Measurements from ENCODE around the gene PCDHGA9.
"Not testable (repeated sequence)": the region's sequence is repeated elsewhere in the genome, so short reads cannot be mapped to it uniquely, and the experiment has no call there.

The PCDHGA9 gene

DNA sequence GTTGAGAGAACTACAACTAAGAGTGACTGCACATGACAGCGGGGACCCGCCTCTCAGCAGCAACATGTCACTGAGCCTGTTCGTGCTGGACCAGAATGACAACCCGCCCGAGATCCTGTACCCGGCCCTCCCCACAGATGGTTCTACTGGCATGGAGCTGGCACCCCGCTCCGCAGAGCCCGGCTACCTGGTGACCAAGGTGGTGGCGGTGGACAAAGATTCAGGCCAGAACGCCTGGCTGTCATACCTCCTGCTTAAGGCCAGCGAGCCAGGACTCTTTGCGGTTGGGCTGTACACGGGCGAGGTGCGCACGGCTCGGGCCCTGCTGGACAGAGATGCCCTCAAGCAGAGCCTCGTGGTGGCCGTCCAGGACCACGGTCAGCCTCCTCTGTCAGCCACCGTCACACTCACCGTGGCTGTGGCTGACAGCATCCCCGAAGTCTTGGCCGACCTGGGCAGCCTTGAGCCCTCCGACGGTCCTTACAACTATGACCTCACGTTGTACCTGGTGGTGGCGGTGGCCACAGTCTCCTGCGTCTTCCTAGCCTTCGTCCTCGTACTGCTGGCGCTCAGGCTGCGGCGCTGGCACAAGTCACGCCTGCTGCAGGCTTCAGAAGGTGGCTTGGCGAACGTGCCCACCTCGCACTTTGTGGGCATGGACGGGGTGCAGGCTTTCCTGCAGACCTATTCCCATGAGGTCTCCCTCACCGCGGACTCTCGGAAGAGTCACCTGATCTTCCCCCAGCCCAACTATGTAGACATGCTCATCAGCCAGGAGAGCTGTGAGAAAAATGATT is 17.9 kb upstream of the PCDHGA9 start:
- DNase-seq = no peak

DNA sequence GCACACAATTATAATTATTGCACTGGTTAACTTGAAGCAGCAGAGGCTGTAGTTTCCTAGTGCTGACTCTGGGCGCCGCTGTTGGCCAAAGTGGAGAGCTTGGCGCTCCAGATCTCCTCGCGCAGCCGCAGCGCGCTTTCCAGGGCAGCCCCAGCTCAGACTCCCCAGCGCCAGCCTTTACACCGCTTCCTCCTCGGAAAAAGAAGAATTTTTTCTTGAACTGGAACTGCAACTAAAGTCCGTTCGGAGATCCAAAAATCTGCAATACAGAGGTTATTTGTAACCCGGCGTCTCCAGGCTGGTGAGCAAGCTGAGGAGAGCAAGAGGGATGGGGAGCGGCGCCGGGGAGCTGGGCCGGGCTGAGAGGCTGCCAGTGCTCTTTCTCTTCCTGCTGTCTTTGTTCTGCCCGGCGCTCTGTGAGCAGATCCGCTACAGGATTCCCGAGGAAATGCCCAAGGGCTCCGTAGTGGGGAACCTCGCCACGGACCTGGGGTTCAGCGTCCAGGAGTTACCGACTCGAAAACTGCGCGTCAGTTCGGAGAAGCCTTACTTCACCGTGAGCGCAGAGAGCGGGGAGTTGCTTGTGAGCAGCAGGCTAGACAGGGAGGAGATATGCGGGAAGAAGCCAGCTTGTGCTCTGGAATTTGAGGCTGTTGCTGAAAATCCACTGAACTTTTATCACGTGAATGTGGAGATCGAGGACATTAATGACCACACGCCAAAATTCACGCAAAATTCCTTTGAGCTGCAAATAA is 14.8 kb upstream of the PCDHGA9 start, which contains the start of gene PCDHGB4:
PCDHGB4 (plus strand) TSS at position 142 of the 755 bp plus-strand sequence; CDS start at position 329, 187 bp downstream.
- DNase-seq = peak; percentile 41

DNA sequence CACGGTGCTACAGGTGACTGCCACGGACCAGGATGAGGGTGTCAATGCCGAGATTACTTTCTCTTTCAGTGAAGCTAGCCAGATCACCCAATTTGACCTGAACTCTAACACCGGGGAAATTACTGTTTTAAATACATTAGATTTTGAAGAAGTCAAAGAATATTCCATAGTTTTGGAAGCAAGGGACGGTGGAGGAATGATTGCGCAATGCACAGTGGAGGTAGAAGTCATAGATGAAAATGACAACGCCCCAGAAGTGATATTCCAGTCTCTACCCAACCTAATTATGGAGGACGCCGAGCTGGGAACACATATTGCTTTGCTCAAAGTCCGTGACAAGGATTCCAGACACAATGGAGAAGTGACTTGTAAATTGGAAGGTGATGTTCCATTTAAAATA is 13.9 kb upstream of the PCDHGA9 start:
- no peak for DNase-seq

DNA sequence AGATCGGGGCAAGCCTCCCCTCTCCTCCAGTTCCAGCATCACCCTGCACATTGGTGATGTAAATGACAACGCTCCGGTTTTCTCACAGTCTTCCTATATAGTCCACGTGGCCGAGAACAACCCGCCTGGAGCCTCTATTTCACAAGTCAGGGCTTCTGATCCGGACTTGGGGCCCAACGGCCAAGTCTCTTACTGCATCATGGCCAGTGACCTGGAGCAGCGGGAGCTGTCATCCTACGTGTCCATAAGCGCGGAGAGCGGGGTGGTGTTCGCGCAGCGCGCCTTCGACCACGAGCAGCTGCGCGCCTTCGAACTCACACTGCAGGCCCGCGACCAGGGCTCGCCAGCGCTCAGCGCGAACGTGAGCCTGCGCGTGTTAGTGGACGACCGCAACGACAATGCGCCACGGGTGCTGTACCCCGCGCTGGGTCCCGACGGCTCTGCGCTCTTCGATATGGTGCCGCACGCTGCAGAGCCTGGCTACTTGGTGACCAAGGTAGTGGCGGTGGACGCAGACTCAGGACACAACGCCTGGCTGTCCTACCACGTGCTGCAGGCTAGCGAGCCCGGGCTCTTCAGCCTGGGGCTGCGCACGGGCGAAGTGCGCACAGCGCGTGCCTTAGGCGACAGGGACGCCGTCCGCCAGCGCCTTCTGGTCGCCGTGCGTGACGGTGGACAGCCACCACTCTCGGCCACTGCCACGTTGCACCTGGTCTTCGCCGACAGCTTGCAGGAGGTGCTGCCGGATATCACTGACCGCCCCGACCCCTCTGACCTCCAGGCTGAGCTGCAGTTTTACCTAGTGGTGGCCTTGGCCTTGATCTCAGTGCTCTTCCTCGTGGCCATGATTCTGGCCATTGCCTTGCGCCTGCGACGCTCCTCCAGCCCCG is 13.2 kb upstream of the PCDHGA9 start:
- DNase-seq = no peak

DNA sequence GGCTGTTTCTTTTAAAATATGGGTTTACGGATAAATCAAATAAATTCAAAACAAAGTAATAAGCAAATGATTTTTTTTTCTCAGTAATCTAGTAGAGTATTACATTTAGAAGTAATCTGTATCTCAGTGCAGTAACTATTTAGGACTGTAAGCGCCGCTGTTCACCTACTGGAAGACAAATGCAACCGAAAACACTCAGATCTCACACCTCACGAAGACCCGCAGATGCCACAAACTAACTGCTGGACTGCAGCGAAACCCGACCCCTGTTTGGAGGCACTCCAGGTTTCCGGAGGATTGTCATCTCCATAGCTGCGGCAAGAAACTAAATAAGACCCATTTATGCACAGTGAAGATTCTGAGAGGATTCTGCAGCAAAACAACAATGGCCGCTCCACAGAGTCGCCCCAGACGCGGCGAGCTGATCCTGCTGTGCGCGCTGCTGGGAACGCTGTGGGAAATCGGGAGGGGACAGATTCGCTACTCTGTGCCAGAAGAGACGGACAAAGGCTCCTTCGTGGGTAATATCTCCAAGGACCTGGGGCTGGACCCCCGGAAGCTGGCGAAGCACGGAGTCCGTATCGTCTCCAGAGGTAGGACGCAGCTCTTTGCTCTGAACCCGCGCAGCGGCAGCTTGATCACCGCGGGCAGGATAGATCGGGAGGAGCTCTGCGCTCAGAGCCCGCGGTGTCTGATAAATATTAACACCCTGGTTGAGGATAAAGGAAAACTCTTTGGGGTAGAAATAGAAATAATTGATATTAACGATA is 10.0 kb upstream of the PCDHGA9 start, which contains the start of gene PCDHGA8:
PCDHGA8 (plus strand) TSS at position 205 of the 770 bp plus-strand sequence; CDS start at position 386, 181 bp downstream.
- no peak for DNase-seq

DNA sequence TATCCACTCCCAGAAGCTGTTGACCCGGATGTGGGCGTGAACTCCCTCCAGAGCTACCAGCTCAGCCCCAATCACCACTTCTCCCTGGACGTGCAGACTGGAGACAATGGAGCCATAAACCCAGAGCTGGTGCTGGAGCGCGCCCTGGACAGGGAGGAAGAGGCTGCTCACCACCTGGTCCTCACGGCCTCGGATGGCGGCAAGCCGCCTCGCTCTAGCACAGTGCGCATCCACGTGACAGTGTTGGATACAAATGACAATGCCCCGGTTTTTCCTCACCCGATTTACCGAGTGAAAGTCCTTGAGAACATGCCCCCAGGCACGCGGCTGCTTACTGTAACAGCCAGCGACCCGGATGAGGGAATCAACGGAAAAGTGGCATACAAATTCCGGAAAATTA is 9.3 kb upstream of the PCDHGA9 start:
- DNase-seq = no peak

DNA sequence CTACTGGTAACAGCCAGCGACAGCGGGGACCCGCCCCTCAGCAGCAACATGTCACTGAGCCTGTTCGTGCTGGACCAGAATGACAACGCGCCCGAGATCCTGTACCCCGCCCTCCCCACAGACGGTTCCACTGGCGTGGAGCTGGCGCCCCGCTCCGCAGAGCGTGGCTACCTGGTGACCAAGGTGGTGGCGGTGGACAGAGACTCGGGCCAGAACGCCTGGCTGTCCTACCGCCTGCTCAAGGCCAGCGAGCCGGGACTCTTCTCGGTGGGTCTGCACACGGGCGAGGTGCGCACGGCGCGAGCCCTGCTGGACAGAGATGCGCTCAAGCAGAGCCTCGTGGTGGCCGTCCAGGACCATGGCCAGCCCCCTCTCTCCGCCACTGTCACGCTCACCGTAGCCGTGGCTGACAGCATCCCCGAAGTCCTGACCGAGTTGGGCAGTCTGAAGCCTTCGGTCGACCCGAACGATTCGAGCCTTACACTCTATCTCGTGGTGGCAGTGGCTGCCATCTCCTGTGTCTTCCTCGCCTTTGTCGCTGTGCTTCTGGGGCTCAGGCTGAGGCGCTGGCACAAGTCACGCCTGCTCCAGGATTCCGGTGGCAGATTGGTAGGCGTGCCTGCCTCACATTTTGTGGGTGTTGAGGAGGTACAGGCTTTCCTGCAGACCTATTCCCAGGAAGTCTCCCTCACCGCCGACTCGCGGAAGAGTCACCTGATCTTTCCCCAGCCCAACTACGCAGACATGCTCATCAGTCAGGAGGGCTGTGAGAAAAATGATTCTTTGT is 8.0 kb upstream of the PCDHGA9 start:
- not testable (repeated sequence) for DNase-seq

DNA sequence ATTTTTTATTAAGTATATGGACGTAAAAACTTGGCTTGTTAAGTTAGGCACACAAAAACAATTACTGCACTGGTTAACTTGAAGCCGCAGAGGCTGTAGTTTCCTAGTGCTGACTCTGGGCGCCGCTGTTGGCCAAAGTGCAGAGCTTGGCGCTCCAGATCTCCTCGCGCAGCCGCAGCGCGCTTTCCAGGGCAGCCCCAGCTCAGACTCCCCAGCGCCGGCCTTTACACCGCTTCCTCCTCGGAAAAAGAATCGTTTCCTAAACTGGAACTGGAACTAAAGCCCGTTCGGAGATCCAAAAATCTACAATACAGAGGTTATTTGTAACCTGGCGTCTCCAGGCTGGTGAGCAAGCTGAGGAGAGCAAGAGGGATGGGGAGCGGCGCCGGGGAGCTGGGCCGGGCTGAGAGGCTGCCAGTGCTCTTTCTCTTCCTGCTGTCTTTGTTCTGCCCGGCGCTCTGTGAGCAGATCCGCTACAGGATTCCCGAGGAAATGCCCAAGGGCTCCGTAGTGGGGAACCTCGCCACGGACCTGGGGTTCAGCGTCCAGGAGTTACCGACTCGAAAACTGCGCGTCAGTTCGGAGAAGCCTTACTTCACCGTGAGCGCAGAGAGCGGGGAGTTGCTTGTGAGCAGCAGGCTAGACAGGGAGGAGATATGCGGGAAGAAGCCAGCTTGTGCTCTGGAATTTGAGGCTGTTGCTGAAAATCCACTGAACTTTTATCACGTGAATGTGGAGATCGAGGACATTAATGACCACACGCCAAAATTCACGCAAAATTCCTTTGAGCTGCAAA is 4.6 kb upstream of the PCDHGA9 start, which contains the start of gene PCDHGB5:
PCDHGB5 (plus strand) TSS at position 192 of the 796 bp plus-strand sequence; CDS start at position 373, 181 bp downstream.
- peak; percentile 52 for DNase-seq

DNA sequence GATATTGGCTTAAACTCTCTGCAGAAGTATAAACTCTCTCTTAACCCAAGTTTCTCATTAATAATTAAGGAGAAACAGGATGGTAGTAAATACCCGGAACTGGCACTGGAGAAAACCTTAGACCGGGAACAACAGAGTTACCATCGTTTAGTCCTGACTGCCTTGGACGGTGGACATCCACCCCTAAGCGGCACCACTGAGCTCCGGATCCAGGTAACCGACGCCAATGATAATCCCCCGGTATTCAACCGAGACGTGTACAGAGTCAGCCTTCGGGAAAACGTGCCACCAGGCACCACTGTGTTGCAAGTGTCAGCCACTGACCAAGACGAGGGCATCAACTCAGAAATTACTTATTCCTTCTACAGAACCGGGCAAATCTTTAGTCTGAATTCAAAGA is 4.0 kb upstream of the PCDHGA9 start:
- DNase-seq = no peak

DNA sequence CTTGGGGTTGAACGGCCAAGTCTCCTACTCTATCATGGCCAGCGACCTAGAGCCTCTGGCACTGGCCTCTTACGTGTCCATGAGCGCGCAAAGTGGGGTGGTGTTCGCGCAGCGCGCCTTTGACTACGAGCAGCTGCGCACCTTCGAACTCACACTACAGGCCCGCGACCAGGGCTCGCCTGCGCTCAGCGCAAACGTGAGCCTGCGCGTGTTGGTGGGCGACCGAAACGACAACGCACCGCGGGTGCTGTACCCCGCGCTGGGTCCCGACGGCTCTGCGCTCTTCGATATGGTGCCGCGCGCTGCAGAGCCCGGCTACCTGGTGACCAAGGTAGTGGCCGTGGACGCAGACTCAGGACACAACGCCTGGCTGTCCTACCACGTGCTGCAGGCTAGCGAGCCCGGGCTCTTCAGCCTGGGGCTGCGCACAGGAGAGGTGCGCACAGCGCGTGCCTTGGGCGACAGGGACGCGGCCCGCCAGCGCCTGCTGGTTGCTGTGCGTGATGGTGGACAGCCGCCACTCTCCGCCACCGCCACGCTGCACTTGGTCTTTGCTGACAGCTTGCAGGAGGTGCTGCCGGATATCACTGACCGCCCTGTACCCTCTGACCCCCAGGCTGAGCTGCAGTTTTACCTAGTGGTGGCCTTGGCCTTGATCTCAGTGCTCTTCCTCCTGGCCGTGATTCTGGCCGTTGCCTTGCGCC is 2.9 kb upstream of the PCDHGA9 start:
- DNase-seq = no peak

DNA sequence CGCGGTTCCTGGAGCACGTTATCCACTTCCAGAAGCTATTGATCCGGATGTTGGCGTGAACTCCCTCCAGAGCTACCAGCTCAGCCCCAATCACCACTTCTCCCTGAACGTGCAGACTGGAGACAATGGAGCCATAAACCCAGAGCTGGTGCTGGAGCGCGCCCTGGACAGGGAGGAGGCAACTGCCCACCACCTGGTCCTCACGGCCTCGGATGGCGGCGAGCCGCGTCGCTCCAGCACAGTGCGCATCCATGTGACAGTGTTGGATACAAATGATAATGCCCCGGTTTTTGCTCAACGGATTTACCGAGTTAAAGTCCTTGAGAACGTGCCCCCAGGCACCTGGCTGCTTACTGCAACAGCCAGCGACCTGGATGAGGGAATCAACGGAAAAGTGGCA is 809 bp downstream of the PCDHGA9 start:
- no peak for DNase-seq

DNA sequence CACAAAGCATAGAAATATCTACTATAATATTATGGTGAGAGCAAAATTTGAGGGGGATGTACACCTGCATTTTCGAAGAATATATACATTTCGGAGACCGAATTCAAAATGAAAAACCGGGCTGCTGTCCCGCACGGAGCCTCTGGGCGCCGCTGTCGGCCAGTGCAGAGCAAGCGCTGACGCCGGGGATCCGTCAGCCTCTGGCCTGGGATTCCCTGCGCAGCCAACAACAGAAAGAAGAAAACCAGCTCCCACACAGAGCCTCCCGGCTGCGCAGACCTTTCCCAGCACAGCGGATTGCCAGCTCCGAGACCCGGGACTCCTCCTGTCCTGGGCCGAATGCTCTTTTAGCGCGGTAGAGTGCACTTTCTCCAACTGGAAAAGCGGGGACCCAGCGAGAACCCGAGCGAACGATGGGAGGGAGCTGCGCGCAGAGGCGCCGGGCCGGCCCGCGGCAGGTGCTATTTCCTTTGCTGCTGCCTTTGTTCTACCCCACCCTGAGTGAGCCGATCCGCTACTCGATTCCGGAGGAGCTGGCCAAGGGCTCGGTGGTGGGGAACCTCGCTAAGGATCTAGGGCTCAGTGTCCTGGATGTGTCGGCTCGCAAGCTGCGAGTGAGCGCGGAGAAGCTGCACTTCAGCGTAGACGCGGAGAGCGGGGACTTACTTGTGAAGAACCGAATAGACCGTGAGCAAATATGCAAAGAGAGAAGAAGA is 5.4 kb downstream of the PCDHGA9 start, which contains the start of gene PCDHGB6:
PCDHGB6 (plus strand) TSS at position 232 of the 716 bp plus-strand sequence; CDS start at position 414, 182 bp downstream.
- peak; percentile 63 for DNase-seq

DNA sequence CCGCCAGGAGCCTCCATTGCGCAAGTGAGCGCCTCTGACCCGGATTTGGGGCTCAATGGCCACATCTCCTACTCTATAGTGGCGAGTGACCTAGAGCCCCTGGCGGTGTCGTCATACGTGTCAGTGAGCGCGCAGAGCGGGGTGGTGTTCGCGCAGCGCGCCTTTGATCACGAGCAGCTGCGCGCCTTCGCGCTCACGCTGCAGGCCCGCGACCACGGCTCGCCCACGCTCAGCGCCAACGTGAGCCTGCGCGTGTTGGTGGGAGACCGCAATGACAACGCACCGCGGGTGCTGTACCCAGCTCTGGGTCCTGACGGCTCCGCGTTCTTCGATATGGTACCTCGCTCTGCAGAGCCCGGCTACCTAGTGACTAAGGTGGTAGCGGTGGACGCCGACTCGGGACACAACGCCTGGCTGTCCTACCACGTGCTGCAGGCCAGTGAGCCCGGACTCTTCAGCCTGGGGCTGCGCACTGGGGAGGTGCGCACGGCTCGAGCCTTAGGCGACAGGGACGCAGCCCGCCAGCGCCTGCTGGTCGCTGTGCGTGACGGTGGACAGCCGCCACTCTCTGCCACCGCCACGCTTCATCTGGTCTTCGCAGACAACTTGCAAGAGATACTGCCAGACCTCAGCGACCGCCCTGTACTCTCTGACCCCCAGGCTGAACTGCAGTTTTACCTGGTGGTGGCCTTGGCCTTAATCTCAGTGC is 7.2 kb downstream of the PCDHGA9 start:
- no peak for DNase-seq

DNA sequence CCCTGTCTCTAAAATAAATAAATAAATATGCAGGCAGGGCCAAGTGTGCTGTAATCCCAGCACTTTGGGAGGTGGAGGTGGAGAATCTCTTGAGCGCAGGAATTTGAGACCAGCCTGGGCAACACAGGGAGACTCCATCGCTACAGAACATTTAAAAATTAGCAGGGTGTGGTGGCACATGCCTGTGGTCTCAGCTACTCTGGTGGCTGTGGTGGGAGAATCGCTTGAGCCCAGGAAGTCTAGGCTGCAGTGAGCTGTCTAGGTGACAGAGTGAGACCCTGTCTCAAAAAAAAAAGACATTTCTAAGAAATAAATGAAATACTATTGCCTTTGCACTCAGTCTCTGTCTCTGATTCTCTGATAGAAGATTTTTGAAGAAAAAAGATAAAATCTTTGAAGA is 9.0 kb downstream of the PCDHGA9 start:
- DNase-seq = no peak

DNA sequence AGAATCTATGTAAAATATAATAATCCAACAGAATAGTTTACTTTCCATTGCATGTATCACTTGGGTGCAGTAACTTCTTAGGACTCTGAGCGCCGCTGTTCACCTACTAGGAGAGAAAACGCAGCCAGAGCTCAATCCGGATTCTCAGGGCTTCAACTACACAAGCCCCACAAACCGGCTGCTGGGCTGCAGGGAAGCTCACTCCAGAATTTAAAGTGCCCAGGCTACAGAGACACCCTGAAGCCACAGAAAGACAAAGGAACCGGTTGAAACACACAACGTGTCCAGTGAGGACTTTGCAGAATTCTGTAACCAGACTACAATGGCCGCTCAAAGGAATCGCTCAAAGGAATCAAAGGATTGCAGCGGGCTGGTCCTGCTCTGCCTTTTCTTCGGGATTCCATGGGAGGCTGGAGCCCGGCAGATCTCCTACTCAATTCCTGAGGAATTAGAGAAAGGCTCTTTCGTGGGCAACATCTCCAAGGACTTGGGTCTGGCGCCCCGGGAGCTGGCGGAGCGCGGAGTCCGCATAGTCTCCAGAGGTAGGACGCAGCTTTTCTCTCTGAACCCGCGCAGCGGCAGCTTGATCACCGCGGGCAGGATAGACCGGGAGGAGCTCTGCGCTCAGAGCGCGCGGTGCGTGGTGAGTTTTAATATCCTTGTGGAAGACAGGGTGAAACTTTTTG is 10.4 kb downstream of the PCDHGA9 start, which contains the start of gene PCDHGA10:
PCDHGA10 (plus strand) TSS at position 134 of the 686 bp plus-strand sequence; CDS start at position 323, 189 bp downstream.
- peak; percentile 66 for DNase-seq

DNA sequence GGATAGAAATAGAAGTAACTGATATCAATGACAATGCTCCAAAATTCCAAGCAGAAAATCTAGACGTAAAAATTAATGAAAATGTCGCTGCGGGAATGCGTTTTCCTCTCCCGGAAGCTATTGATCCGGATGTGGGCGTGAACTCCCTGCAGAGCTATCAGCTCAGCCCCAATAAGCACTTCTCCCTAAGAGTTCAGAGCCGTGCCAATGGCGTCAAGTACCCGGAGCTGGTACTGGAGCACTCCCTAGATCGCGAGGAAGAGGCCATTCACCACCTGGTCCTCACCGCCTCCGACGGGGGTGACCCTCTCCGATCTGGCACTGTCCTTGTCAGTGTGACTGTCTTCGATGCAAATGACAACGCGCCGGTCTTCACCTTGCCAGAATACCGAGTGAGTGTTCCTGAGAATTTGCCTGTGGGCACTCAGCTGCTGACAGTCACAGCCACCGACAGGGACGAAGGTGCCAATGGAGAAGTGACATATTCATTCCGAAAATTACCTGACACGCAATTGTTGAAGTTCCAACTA is 11.0 kb downstream of the PCDHGA9 start:
- DNase-seq = no peak

All from stimulated activated CD8-positive, alpha-beta memory T cell treated with anti-CD3 and anti-CD28 coated beads, Interleukin-4, amount 100 ng/mL, for 48 hours (primary cell).